Left colon (tissue), 2 donors: ENCODE measurements around the gene SPAG9. TPM values are rescaled to one million over a fixed set of nuclear protein-coding genes. Genes with fewer than 3 reads are reported as not detected.
"Not testable (repeated sequence)": the region's sequence is repeated elsewhere in the genome, so short reads cannot be mapped to it uniquely, and the experiment has no call there.

Experiments used
- ATAC-seq: fragments of 200-7000 bp; cut with Tn5 transposase; one replicate; pipeline ENCODE4 v1.9.1; 2020; ENCODE audit warnings: mild to moderate bottlenecking, moderate library complexity
- DNase-seq, 2 donors: peaks; one replicate each; pipeline ENCODE4 v3.0.0-alpha.2; 2020
- intact Hi-C, 2 donors: fragments of 100-400 bp; cut with DNase I in 1 of 2; cut with micrococcal nuclease in 1 of 2; formaldehyde crosslinking; loops; one replicate each; pipeline versions ENCODE4 v1.11.2 to v1.14.0; 2022; cut with DNase I, micrococcal nuclease
- total RNA-seq, 2 donors: library from RNA; stranded (reverse); fragmentation: NEBNext Ultra II Directional; extraction: Animal tissue kit (Norgen Biotek cat#: 25700); gene quantifications; one replicate each; pipeline ENCODE4 v1.2.1, GENCODE V29; 2021
- donor health status: DM: no; HTN: no; CAD: no.
- donor health status: DM: yes; HTN: yes; CAD: no.

The SPAG9 gene
- total RNA-seq, 2 donors from 2014 or later, result 61.9 to 84.6 TPM

- intact Hi-C loops, result no loop called here
- no peak for DNase-seq
- ATAC-seq, result no peak
Observed at GRCh38 chr17:51149163-51149562, 28.5 kb upstream of the SPAG9 start.

- intact Hi-C loops, result no loop called here
- ATAC-seq (no peak), DNase-seq (no peak)
Observed at GRCh38 chr17:51147650-51148049, 27.0 kb upstream of the SPAG9 start.

- DNase-seq (no peak), ATAC-seq (no peak)
- intact Hi-C loops, result no loop called here
Observed at GRCh38 chr17:51144266-51145022, 23.8 kb upstream of the SPAG9 start.

- ATAC-seq, result no peak
- DNase-seq, result no peak
- intact Hi-C loops, result no loop called here
Observed at GRCh38 chr17:51142597-51142996, 21.9 kb upstream of the SPAG9 start.

GRCh38 chr17:51135956-51136355, 15.3 kb upstream of the SPAG9 start:
- DNase-seq, result no peak
- intact Hi-C loops, result no loop called here
- ATAC-seq, result no peak

- intact Hi-C loops, result no loop called here
- ATAC-seq (no peak), DNase-seq (no peak)
Observed at GRCh38 chr17:51133365-51133764, 12.7 kb upstream of the SPAG9 start.

- intact Hi-C loops, result no loop called here
- DNase-seq (no peak), ATAC-seq (peak; percentile 65)
Observed at GRCh38 chr17:51132964-51133319, 12.3 kb upstream of the SPAG9 start.

- intact Hi-C loops, result no loop called here
- ATAC-seq (no peak), DNase-seq (no peak)
Observed at GRCh38 chr17:51128076-51128475, 7.4 kb upstream of the SPAG9 start.

- DNase-seq (no peak), ATAC-seq (no peak)
- intact Hi-C loops, result no loop called here
Observed at GRCh38 chr17:51124640-51125503, 4.2 kb upstream of the SPAG9 start.

GRCh38 chr17:51122473-51123115, 1.9 kb upstream of the SPAG9 start:
- DNase-seq, intact Hi-C loops: not testable (repeated sequence)

GRCh38 chr17:51121620-51122472, 1.2 kb upstream of the SPAG9 start:
- peak; percentile 88 to 96 for DNase-seq
- peak; percentile 72 for ATAC-seq
- intact Hi-C loops, result no loop called here

More at GRCh38 chr17:51122473-51123115, 1.9 kb upstream of the SPAG9 start:
- ATAC-seq, result not testable (repeated sequence)

- DNase-seq (peak in 1 of 2 donors; percentile 62), ATAC-seq (peak; percentile 29)
- intact Hi-C loops, result no loop called here
Observed at GRCh38 chr17:51120357-51120738, 320 bp downstream of the SPAG9 start.

- DNase-seq (peak; percentile 49 to 63), ATAC-seq (peak; percentile 19)
- intact Hi-C loops, result loop anchor here in 1 of 2 donors (5.0 kb wide), 1 partner anchor 33 kb away; the partner anchor contains the start of gene NME1
Observed at GRCh38 chr17:51119415-51120356, 982 bp downstream of the SPAG9 start.

GRCh38 chr17:51118330-51119195, 2.1 kb downstream of the SPAG9 start:
- DNase-seq (peak; percentile 76 to 81), ATAC-seq (peak; percentile 25)
- intact Hi-C loops, result loop anchor here in 1 of 2 donors (5.0 kb wide), 1 partner anchor 34 kb away; the partner anchor contains the start of gene NME1

- intact Hi-C loops, result loop anchor here in 1 of 2 donors (5.0 kb wide), 1 partner anchor 37 kb away; the partner anchor contains the start of gene NME1
- ATAC-seq (no peak), DNase-seq (no peak)
Observed at GRCh38 chr17:51115179-51115578, 5.5 kb downstream of the SPAG9 start.
